Stimulated activated CD4-positive, alpha-beta T cell treated with anti-CD3 and anti-CD28 coated beads, Interleukin-15, amount 100 ng/mL, for 48 hours (primary cell): Measurements from ENCODE around the gene COL27A1.

Experiments
- DNase-seq, 2 donors: peaks; one replicate each; pipeline ENCODE4 v3.0.0-alpha.2; 2020; ENCODE audit warnings: low read depth in 2 of 2

Gene COL27A1

GRCh38 chr9:114149181-114149580, 6.2 kb upstream of the COL27A1 start:
- no peak for DNase-seq

GRCh38 chr9:114149765-114150340, 5.5 kb upstream of the COL27A1 start:
- DNase-seq = no peak

GRCh38 chr9:114150608-114151007, 4.7 kb upstream of the COL27A1 start:
- no peak for DNase-seq

- no peak for DNase-seq
These were observed 3.8 kb upstream of the COL27A1 start for GRCh38 chr9:114151426-114151956.

GRCh38 chr9:114153761-114154599, 1.4 kb upstream of the COL27A1 start:
- no peak for DNase-seq

- DNase-seq = no peak
These were observed 686 bp upstream of the COL27A1 start for GRCh38 chr9:114154600-114155102.

- DNase-seq = peak in 1 of 2 donors; percentile 19
These were observed 789 bp downstream of the COL27A1 start for GRCh38 chr9:114155995-114156656.

- DNase-seq = peak in 1 of 2 donors; percentile 25
These were observed 1.5 kb downstream of the COL27A1 start for GRCh38 chr9:114156657-114157421.

- DNase-seq = no peak
These were observed 2.3 kb downstream of the COL27A1 start for GRCh38 chr9:114157516-114158176.

- DNase-seq = no peak
These were observed 3.3 kb downstream of the COL27A1 start for GRCh38 chr9:114158482-114159130.

- DNase-seq = no peak
These were observed 4.4 kb downstream of the COL27A1 start for GRCh38 chr9:114159691-114160090.

GRCh38 chr9:114161513-114161912, 6.2 kb downstream of the COL27A1 start:
- DNase-seq = no peak

- DNase-seq = no peak
These were observed 8.2 kb downstream of the COL27A1 start for GRCh38 chr9:114163517-114163951.

GRCh38 chr9:114164191-114164794, 9.0 kb downstream of the COL27A1 start:
- DNase-seq = no peak

- no peak for DNase-seq
These were observed 10.2 kb downstream of the COL27A1 start for GRCh38 chr9:114165407-114166102.

- DNase-seq = no peak
These were observed 10.8 kb downstream of the COL27A1 start for GRCh38 chr9:114166103-114166470.

GRCh38 chr9:114166614-114167572, 11.6 kb downstream of the COL27A1 start:
- DNase-seq = no peak

- no peak for DNase-seq
These were observed 12.3 kb downstream of the COL27A1 start for GRCh38 chr9:114167591-114168091.
